Measurements from ENCODE around the gene MPRIP.
A peak's percentile ranks its signal among the peaks of the same experiment; 100 is the strongest.

Gene MPRIP

DNA sequence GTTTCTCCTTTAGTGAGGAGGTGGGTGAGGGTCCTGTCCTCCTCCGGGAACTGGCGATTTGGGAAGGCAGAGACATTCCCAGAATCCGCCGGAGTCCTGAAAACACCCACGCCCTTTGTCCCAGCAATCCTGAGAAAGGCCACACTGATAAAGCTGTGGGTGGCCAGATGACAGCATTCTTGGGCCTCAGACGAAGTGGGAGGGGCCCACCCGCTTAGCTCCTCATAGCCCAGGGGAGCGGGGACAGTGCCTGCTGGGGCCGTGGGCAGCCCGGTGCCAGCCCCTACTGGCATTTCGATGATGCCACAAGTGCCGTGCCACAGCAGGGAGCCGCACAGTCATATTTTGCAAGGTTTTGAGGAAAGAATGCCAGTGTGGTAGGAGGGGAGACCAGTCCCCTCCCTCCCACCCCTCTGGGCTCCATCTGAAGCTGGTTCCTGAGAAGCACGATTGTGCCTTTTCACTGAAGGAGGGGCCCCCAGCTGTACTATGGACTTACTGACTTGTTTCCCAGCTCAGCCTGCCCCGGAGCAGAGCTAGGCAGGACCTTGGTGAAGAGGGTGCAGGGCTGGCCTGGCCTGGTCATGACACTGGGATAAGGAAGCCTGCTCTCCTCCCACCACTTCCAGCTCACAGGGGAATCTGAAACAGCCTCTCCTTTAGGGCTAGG is 20.9 kb upstream of the MPRIP start (continued):
- TF ChIP-seq WT1 (tag by site-specific recombination; IDR thresholded peaks at IDR 0.05), result no peak
- no peak for TF ChIP-seq ZBTB7A (tag by site-specific recombination; IDR thresholded peaks at IDR 0.05; ENCODE audit: low read depth)
- no peak for TF ChIP-seq ZSCAN16 (tag by site-specific recombination; IDR thresholded peaks at IDR 0.05)
- no peak for TF ChIP-seq ZNF830 (tag by site-specific recombination; IDR thresholded peaks at IDR 0.05; ENCODE audit: low read depth)
- TF ChIP-seq, protein P1, sequence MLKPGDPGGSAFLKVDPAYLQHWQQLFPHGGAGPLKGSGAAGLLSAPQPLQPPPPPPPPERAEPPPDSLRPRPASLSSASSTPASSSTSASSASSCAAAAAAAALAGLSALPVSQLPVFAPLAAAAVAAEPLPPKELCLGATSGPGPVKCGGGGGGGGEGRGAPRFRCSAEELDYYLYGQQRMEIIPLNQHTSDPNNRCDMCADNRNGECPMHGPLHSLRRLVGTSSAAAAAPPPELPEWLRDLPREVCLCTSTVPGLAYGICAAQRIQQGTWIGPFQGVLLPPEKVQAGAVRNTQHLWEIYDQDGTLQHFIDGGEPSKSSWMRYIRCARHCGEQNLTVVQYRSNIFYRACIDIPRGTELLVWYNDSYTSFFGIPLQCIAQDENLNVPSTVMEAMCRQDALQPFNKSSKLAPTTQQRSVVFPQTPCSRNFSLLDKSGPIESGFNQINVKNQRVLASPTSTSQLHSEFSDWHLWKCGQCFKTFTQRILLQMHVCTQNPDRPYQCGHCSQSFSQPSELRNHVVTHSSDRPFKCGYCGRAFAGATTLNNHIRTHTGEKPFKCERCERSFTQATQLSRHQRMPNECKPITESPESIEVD (tag by site-specific recombination; IDR thresholded peaks at IDR 0.05), result no peak
- TF ChIP-seq, protein P2, sequence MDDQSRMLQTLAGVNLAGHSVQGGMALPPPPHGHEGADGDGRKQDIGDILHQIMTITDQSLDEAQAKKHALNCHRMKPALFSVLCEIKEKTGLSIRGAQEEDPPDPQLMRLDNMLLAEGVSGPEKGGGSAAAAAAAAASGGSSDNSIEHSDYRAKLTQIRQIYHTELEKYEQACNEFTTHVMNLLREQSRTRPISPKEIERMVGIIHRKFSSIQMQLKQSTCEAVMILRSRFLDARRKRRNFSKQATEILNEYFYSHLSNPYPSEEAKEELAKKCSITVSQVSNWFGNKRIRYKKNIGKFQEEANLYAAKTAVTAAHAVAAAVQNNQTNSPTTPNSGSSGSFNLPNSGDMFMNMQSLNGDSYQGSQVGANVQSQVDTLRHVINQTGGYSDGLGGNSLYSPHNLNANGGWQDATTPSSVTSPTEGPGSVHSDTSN (CRISPR knock-in tag; IDR thresholded peaks at IDR 0.05), result no peak
- TF ChIP-seq SCRT2 (tag by site-specific recombination; IDR thresholded peaks at IDR 0.05), result no peak
- TF ChIP-seq ZNF292 (tag by site-specific recombination; IDR thresholded peaks at IDR 0.05; ENCODE audit: borderline replicate concordance, low read depth), result no peak
- peak; percentile 58 for TF ChIP-seq ZNF335 (tag by site-specific recombination; conservative IDR thresholded peaks at IDR 0.05)
- TF ChIP-seq, protein P3, sequence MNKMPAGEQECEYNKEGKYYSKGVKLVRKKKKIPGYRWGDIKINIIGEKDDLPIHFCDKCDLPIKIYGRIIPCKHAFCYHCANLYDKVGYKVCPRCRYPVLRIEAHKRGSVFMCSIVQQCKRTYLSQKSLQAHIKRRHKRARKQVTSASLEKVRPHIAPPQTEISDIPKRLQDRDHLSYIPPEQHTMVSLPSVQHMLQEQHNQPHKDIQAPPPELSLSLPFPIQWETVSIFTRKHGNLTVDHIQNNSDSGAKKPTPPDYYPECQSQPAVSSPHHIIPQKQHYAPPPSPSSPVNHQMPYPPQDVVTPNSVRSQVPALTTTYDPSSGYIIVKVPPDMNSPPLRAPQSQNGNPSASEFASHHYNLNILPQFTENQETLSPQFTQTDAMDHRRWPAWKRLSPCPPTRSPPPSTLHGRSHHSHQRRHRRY (tag by site-specific recombination; IDR thresholded peaks at IDR 0.05), result no peak
- TF ChIP-seq, protein P4, sequence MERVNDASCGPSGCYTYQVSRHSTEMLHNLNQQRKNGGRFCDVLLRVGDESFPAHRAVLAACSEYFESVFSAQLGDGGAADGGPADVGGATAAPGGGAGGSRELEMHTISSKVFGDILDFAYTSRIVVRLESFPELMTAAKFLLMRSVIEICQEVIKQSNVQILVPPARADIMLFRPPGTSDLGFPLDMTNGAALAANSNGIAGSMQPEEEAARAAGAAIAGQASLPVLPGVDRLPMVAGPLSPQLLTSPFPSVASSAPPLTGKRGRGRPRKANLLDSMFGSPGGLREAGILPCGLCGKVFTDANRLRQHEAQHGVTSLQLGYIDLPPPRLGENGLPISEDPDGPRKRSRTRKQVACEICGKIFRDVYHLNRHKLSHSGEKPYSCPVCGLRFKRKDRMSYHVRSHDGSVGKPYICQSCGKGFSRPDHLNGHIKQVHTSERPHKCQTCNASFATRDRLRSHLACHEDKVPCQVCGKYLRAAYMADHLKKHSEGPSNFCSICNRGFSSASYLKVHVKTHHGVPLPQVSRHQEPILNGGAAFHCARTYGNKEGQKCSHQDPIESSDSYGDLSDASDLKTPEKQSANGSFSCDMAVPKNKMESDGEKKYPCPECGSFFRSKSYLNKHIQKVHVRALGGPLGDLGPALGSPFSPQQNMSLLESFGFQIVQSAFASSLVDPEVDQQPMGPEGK (tag by site-specific recombination; IDR thresholded peaks at IDR 0.05), result no peak
- TF ChIP-seq ZNF2 (tag by site-specific recombination; IDR thresholded peaks at IDR 0.05), result no peak
- TF ChIP-seq, protein P5, sequence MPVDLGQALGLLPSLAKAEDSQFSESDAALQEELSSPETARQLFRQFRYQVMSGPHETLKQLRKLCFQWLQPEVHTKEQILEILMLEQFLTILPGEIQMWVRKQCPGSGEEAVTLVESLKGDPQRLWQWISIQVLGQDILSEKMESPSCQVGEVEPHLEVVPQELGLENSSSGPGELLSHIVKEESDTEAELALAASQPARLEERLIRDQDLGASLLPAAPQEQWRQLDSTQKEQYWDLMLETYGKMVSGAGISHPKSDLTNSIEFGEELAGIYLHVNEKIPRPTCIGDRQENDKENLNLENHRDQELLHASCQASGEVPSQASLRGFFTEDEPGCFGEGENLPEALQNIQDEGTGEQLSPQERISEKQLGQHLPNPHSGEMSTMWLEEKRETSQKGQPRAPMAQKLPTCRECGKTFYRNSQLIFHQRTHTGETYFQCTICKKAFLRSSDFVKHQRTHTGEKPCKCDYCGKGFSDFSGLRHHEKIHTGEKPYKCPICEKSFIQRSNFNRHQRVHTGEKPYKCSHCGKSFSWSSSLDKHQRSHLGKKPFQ (tag by site-specific recombination; IDR thresholded peaks at IDR 0.05), result no peak
- TF ChIP-seq MYNN (tag by site-specific recombination; IDR thresholded peaks at IDR 0.05; ENCODE audit: borderline replicate concordance), result no peak
- TF ChIP-seq, protein P6, sequence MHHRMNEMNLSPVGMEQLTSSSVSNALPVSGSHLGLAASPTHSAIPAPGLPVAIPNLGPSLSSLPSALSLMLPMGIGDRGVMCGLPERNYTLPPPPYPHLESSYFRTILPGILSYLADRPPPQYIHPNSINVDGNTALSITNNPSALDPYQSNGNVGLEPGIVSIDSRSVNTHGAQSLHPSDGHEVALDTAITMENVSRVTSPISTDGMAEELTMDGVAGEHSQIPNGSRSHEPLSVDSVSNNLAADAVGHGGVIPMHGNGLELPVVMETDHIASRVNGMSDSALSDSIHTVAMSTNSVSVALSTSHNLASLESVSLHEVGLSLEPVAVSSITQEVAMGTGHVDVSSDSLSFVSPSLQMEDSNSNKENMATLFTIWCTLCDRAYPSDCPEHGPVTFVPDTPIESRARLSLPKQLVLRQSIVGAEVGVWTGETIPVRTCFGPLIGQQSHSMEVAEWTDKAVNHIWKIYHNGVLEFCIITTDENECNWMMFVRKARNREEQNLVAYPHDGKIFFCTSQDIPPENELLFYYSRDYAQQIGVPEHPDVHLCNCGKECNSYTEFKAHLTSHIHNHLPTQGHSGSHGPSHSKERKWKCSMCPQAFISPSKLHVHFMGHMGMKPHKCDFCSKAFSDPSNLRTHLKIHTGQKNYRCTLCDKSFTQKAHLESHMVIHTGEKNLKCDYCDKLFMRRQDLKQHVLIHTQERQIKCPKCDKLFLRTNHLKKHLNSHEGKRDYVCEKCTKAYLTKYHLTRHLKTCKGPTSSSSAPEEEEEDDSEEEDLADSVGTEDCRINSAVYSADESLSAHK (tag by site-specific recombination; IDR thresholded peaks at IDR 0.05), result peak; percentile 42; the same call in 1 of the 2 replicates
- TF ChIP-seq SETDB1 (IDR thresholded peaks at IDR 0.05; ENCODE audit: insufficient read length, low read length), result no peak
- TF ChIP-seq ZNF777 (tag by site-specific recombination; IDR thresholded peaks at IDR 0.05; ENCODE audit: borderline replicate concordance), result no peak
- no peak for TF ChIP-seq ZNF341 (tag by site-specific recombination; IDR thresholded peaks at IDR 0.05; ENCODE audit: low read depth)
- TF ChIP-seq ZNF132 (tag by site-specific recombination; IDR thresholded peaks at IDR 0.05; ENCODE audit: borderline replicate concordance), result no peak
- TF ChIP-seq GLIS1 (tag by site-specific recombination; IDR thresholded peaks at IDR 0.05), result peak; percentile 89
- TF ChIP-seq ZNF654 (tag by site-specific recombination; IDR thresholded peaks at IDR 0.05; ENCODE audit: low read depth), result no peak
- no peak for TF ChIP-seq ZNF558 (tag by site-specific recombination; IDR thresholded peaks at IDR 0.05)
- no peak for TF ChIP-seq ZNF302 (tag by site-specific recombination; IDR thresholded peaks at IDR 0.05; ENCODE audit: low read depth)
- no peak for TF ChIP-seq ZNF16 (tag by site-specific recombination; IDR thresholded peaks at IDR 0.05; ENCODE audit: low read depth)
- TF ChIP-seq, protein P7, sequence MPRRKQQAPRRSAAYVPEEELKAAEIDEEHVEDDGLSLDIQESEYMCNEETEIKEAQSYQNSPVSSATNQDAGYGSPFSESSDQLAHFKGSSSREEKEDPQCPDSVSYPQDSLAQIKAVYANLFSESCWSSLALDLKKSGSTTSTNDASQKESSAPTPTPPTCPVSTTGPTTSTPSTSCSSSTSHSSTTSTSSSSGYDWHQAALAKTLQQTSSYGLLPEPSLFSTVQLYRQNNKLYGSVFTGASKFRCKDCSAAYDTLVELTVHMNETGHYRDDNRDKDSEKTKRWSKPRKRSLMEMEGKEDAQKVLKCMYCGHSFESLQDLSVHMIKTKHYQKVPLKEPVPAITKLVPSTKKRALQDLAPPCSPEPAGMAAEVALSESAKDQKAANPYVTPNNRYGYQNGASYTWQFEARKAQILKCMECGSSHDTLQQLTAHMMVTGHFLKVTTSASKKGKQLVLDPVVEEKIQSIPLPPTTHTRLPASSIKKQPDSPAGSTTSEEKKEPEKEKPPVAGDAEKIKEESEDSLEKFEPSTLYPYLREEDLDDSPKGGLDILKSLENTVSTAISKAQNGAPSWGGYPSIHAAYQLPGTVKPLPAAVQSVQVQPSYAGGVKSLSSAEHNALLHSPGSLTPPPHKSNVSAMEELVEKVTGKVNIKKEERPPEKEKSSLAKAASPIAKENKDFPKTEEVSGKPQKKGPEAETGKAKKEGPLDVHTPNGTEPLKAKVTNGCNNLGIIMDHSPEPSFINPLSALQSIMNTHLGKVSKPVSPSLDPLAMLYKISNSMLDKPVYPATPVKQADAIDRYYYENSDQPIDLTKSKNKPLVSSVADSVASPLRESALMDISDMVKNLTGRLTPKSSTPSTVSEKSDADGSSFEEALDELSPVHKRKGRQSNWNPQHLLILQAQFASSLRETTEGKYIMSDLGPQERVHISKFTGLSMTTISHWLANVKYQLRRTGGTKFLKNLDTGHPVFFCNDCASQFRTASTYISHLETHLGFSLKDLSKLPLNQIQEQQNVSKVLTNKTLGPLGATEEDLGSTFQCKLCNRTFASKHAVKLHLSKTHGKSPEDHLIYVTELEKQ (tag by site-specific recombination; IDR thresholded peaks at IDR 0.05; ENCODE audit: borderline replicate concordance), result no peak
- no peak for TF ChIP-seq ZNF544 (tag by site-specific recombination; IDR thresholded peaks at IDR 0.05)
